ENCODE data around the gene FKBP10. TPM values are rescaled to one million over a fixed set of nuclear protein-coding genes. Genes with fewer than 3 reads are reported as not detected.
"Not testable (repeated sequence)": the region's sequence is repeated elsewhere in the genome, so short reads cannot be mapped to it uniquely, and the experiment has no call there.

FKBP10 gene
- total RNA-seq, 1 donor from 2014 or later: 249 TPM

GRCh38 chr17:41773190-41773588 is 39.6 kb upstream of the FKBP10 start:
- H3K4me3 Mint-ChIP-seq: peak overlapping the region; percentile 67
- H3K27ac Mint-ChIP-seq: peak overlapping the region; percentile 92
- H3K27me3 Mint-ChIP-seq: no peaks in the 10 kb centered on the region
- H3K4me1 Mint-ChIP-seq (ENCODE audit: unreplicated experiment): peaks cover 12% of the 10 kb centered on the region
- H3K9me3 Mint-ChIP-seq: no peaks in the 10 kb centered on the region
- DNase-seq (ENCODE audit: extremely low spot score, unreplicated experiment): no peak
- peaks cover 8% of the 10 kb centered on the region for H3K36me3 Mint-ChIP-seq
- TF ChIP-seq CTCF (conservative IDR thresholded peaks at IDR 0.05): no peak

GRCh38 chr17:41773731-41774193 is 39.0 kb upstream of the FKBP10 start:
- no peak for DNase-seq (ENCODE audit: extremely low spot score, unreplicated experiment)
- H3K9me3 Mint-ChIP-seq: no peaks in the 10 kb centered on the region
- peak overlapping the region; percentile 72 for H3K4me3 Mint-ChIP-seq
- H3K27ac Mint-ChIP-seq: peak overlapping the region; percentile 92
- peaks cover 4% of the 10 kb centered on the region for H3K36me3 Mint-ChIP-seq
- TF ChIP-seq CTCF (conservative IDR thresholded peaks at IDR 0.05): no peak
- H3K27me3 Mint-ChIP-seq: no peaks in the 10 kb centered on the region
- peaks cover 12% of the 10 kb centered on the region for H3K4me1 Mint-ChIP-seq (ENCODE audit: unreplicated experiment)

- peak overlapping the region; percentile 49 for H3K4me3 Mint-ChIP-seq
- H3K27me3 Mint-ChIP-seq: no peaks in the 10 kb centered on the region
- H3K27ac Mint-ChIP-seq: peak overlapping the region; percentile 87
- no peak for DNase-seq (ENCODE audit: extremely low spot score, unreplicated experiment)
- no peaks in the 10 kb centered on the region for H3K36me3 Mint-ChIP-seq
- H3K4me1 Mint-ChIP-seq (ENCODE audit: unreplicated experiment): peaks cover 12% of the 10 kb centered on the region
- no peak for TF ChIP-seq CTCF (conservative IDR thresholded peaks at IDR 0.05)
- no peaks in the 10 kb centered on the region for H3K9me3 Mint-ChIP-seq
Measured at GRCh38 chr17:41775394-41776226, 37.2 kb upstream of the FKBP10 start.

GRCh38 chr17:41776262-41776900 is 36.4 kb upstream of the FKBP10 start:
- Mint-ChIP-seq H3K4me3 (peak overlapping the region; percentile 49), H3K4me1 (ENCODE audit: unreplicated experiment) (peaks cover 14% of the 10 kb centered on the region), H3K27ac (peak overlapping the region; percentile 87)
- not testable (repeated sequence) for H3K27me3 Mint-ChIP-seq; H3K9me3 Mint-ChIP-seq; DNase-seq (ENCODE audit: extremely low spot score, unreplicated experiment); H3K36me3 Mint-ChIP-seq

GRCh38 chr17:41777157-41777573 is 35.6 kb upstream of the FKBP10 start:
- peak overlapping the region; percentile 87 for H3K27ac Mint-ChIP-seq
- peaks cover 22% of the 10 kb centered on the region for H3K4me1 Mint-ChIP-seq (ENCODE audit: unreplicated experiment)
- no peaks in the 10 kb centered on the region for H3K9me3 Mint-ChIP-seq
- no peak for DNase-seq (ENCODE audit: extremely low spot score, unreplicated experiment)
- H3K36me3 Mint-ChIP-seq: no peaks in the 10 kb centered on the region
- H3K27me3 Mint-ChIP-seq: no peaks in the 10 kb centered on the region
- TF ChIP-seq CTCF (conservative IDR thresholded peaks at IDR 0.05): no peak
- no peak overlapping the region for H3K4me3 Mint-ChIP-seq
